Muscle layer of duodenum (tissue), 2 donors: ENCODE data around the gene TAF11.
"Not testable (repeated sequence)": the region's sequence is repeated elsewhere in the genome, so short reads cannot be mapped to it uniquely, and the experiment has no call there.

Experiments used
- H3K27ac ChIP-seq: one replicate; pipeline ENCODE4 v1.7.0; 2013; ENCODE audit warnings: mild to moderate bottlenecking, low read length
- H3K27me3 ChIP-seq: one replicate; pipeline ENCODE4 v1.7.0; 2013; ENCODE audit warnings: low read depth, mild to moderate bottlenecking, control low read depth, low read length
- H3K36me3 ChIP-seq, 2 donors: one replicate each; pipeline ENCODE4 v1.7.0; 2013; ENCODE audit warnings: low read length in 2 of 2, control low read depth in 1 of 2, mild to moderate bottlenecking in 1 of 2; ENCODE audit not compliant: insufficient read depth in 2 of 2, control insufficient read depth in 1 of 2
- H3K4me1 ChIP-seq, 2 donors: one replicate each; pipeline ENCODE4 v1.7.0; 2013; ENCODE audit warnings: low read length in 2 of 2, mild to moderate bottlenecking in 2 of 2, control low read depth in 1 of 2, moderate library complexity in 1 of 2; ENCODE audit not compliant: insufficient read depth in 2 of 2, control insufficient read depth in 1 of 2
- H3K4me3 ChIP-seq, 2 donors: one replicate each; pipeline ENCODE4 v1.7.0; 2013; ENCODE audit warnings: low read length in 2 of 2, low read depth in 1 of 2, mild to moderate bottlenecking in 1 of 2
- H3K9me3 ChIP-seq, 2 donors: one replicate each; pipeline ENCODE4 v1.7.0; 2013; ENCODE audit warnings: low read length in 2 of 2, control low read depth in 1 of 2, mild to moderate bottlenecking in 1 of 2; ENCODE audit not compliant: control insufficient read depth in 1 of 2
- donor health status: healthy.

Gene TAF11

GRCh38 chr6:34900321-34901031 is 12.6 kb upstream of the TAF11 start:
- no peaks in the 10 kb centered on the region for H3K4me1 ChIP-seq
- no peaks in the 10 kb centered on the region for H3K9me3 ChIP-seq
- H3K27ac ChIP-seq, result no peak overlapping the region
- no peaks in the 10 kb centered on the region for H3K36me3 ChIP-seq
- H3K27me3 ChIP-seq, result no peaks in the 10 kb centered on the region
- no peak overlapping the region for H3K4me3 ChIP-seq

GRCh38 chr6:34899748-34900147 is 11.9 kb upstream of the TAF11 start:
- not testable (repeated sequence) for H3K4me1 ChIP-seq, H3K36me3 ChIP-seq, H3K27ac ChIP-seq, H3K4me3 ChIP-seq, H3K9me3 ChIP-seq, H3K27me3 ChIP-seq

- Histone ChIP-seq H3K36me3 (no peaks in the 10 kb centered on the region), H3K27ac (no peak overlapping the region), H3K27me3 (no peaks in the 10 kb centered on the region), H3K4me1 (peaks cover 0 to 3% of the 10 kb centered on the region in 2 donors), H3K9me3 (no peaks in the 10 kb centered on the region), H3K4me3 (no peak overlapping the region)
Measured at GRCh38 chr6:34897716-34898115, 9.9 kb upstream of the TAF11 start.

GRCh38 chr6:34897130-34897529 is 9.3 kb upstream of the TAF11 start:
- no peak overlapping the region for H3K27ac ChIP-seq

GRCh38 chr6:34894693-34895092 is 6.9 kb upstream of the TAF11 start:
- peaks cover 4 to 10% of the 10 kb centered on the region in 2 donors for H3K4me1 ChIP-seq
- no peak overlapping the region for H3K27ac ChIP-seq
- no peaks in the 10 kb centered on the region for H3K9me3 ChIP-seq
- no peaks in the 10 kb centered on the region for H3K27me3 ChIP-seq
- no peaks in the 10 kb centered on the region for H3K36me3 ChIP-seq
- no peak overlapping the region for H3K4me3 ChIP-seq

More at GRCh38 chr6:34897130-34897529, 9.3 kb upstream of the TAF11 start:
- Histone ChIP-seq H3K4me3 (no peak overlapping the region), H3K4me1 (peaks cover 0 to 3% of the 10 kb centered on the region in 2 donors), H3K36me3 (no peaks in the 10 kb centered on the region), H3K27me3 (no peaks in the 10 kb centered on the region), H3K9me3 (no peaks in the 10 kb centered on the region)

- peaks cover 4 to 20% of the 10 kb centered on the region in 2 donors for H3K4me1 ChIP-seq
- H3K27me3 ChIP-seq, result no peaks in the 10 kb centered on the region
- no peaks in the 10 kb centered on the region for H3K36me3 ChIP-seq
- peak overlapping the region in 1 of 2 donors; percentile 95 for H3K4me3 ChIP-seq
- no peaks in the 10 kb centered on the region for H3K9me3 ChIP-seq
- no peak overlapping the region for H3K27ac ChIP-seq
Measured at GRCh38 chr6:34891296-34891695, 3.5 kb upstream of the TAF11 start.

- Histone ChIP-seq H3K4me1 (peaks cover 4 to 20% of the 10 kb centered on the region in 2 donors), H3K36me3 (no peaks in the 10 kb centered on the region), H3K27ac (peak overlapping the region; percentile 52), H3K27me3 (no peaks in the 10 kb centered on the region), H3K9me3 (no peaks in the 10 kb centered on the region), H3K4me3 (peak overlapping the region; percentile 68 to 95)
Measured at GRCh38 chr6:34890533-34890925, 2.7 kb upstream of the TAF11 start.

- H3K4me1 ChIP-seq, result peaks cover 4 to 17% of the 10 kb centered on the region in 2 donors
- peaks cover 0 to 3% of the 10 kb centered on the region in 2 donors for H3K36me3 ChIP-seq
- no peaks in the 10 kb centered on the region for H3K9me3 ChIP-seq
- H3K27me3 ChIP-seq, result no peaks in the 10 kb centered on the region
- peak within 1 kb of the TSS; percentile 99 for H3K27ac ChIP-seq
- H3K4me3 ChIP-seq, result peak within 1 kb of the TSS; percentile 95 to 100
Measured at GRCh38 chr6:34888874-34889555, 1.2 kb upstream of the TAF11 start, which contains the start of gene ANKS1A. Gene ANKS1A, plus strand, starts transcription at chr6:34889255. Its CDS starts 148 bp downstream, at chr6:34889403.

- H3K27ac ChIP-seq, result peak overlapping the region; percentile 99
- peaks cover 4 to 17% of the 10 kb centered on the region in 2 donors for H3K4me1 ChIP-seq
- H3K27me3 ChIP-seq, result no peaks in the 10 kb centered on the region
Measured at GRCh38 chr6:34888514-34888856, 643 bp upstream of the TAF11 start.

GRCh38 chr6:34885837-34886236 is 2.0 kb downstream of the TAF11 start:
- H3K36me3 ChIP-seq, H3K27me3 ChIP-seq, H3K27ac ChIP-seq, H3K9me3 ChIP-seq, H3K4me3 ChIP-seq: not testable (repeated sequence)
- peaks cover 4 to 17% of the 10 kb centered on the region in 2 donors for H3K4me1 ChIP-seq

More at GRCh38 chr6:34888514-34888856, 643 bp upstream of the TAF11 start:
- H3K9me3 ChIP-seq, result no peaks in the 10 kb centered on the region
- H3K4me3 ChIP-seq, result peak overlapping the region; percentile 95 to 100
- H3K36me3 ChIP-seq, result peaks cover 0 to 4% of the 10 kb centered on the region in 2 donors

- H3K4me3 ChIP-seq, result no peak overlapping the region
- H3K27ac ChIP-seq, result no peak overlapping the region
- H3K4me1 ChIP-seq, result peaks cover 0 to 11% of the 10 kb centered on the region in 2 donors
- no peaks in the 10 kb centered on the region for H3K27me3 ChIP-seq
- peaks cover 8 to 12% of the 10 kb centered on the region in 2 donors for H3K36me3 ChIP-seq
- no peaks in the 10 kb centered on the region for H3K9me3 ChIP-seq
Measured at GRCh38 chr6:34884996-34885395, 2.8 kb downstream of the TAF11 start.
